ENCODE measurements around the gene RHOD.

GRCh38 chr11:67111261-67111660 lies 54.6 kb downstream of the RHOD start:
- TF ChIP-seq CTCF (optimal IDR thresholded peaks at IDR 0.05 in 1 of 3, IDR thresholded peaks at IDR 0.05 in 1 of 3, conservative IDR thresholded peaks at IDR 0.05 in 1 of 3; ENCODE audit: extremely low read depth in 1 of 3, insufficient read depth in 2 of 3, low read length in 3 of 3) (no peak), EZH2 (IDR thresholded peaks at IDR 0.05; ENCODE audit: low read length) (no peak)

Data from keratinocyte (primary cell).